HG03196 (cell line): ENCODE data around the gene G0S2.

Experiments
- ATAC-seq: cut with Tn5 transposase; IDR thresholded peaks from one replicate; pipeline ENCODE4 v1.9.1; 2021; ENCODE audit not compliant: unreplicated experiment

G0S2 gene

GRCh38 chr1:209714338-209714737 lies 39.1 kb downstream of the G0S2 start:
- no peak for ATAC-seq

GRCh38 chr1:209715314-209715713 lies 40.1 kb downstream of the G0S2 start:
- no peak for ATAC-seq

- no peak for ATAC-seq
These were observed 42.6 kb downstream of the G0S2 start for GRCh38 chr1:209717818-209718217.

GRCh38 chr1:209720326-209720725 lies 45.1 kb downstream of the G0S2 start:
- ATAC-seq = no peak

- no peak for ATAC-seq
These were observed 45.6 kb downstream of the G0S2 start for GRCh38 chr1:209720826-209721225.

- no peak for ATAC-seq
These were observed 46.1 kb downstream of the G0S2 start for GRCh38 chr1:209721323-209721722.

- ATAC-seq = no peak
These were observed 48.1 kb downstream of the G0S2 start for GRCh38 chr1:209723265-209723664.

- no peak for ATAC-seq
These were observed 48.8 kb downstream of the G0S2 start for GRCh38 chr1:209723756-209724693.
